Stimulated activated CD8-positive, alpha-beta memory T cell treated with anti-CD3 and anti-CD28 coated beads, Interleukin-12 subunit alpha, Interleukin-12 subunit beta, amount 100 ng/mL, for 24 hours (primary cell): ENCODE data around the gene IL32.

Experiments used
- DNase-seq: peaks from one replicate; pipeline ENCODE4 v3.0.0-alpha.2; 2020; ENCODE audit errors: extremely low read depth

IL32 gene

GRCh38 chr16:3027983-3028715 is 37.3 kb upstream of the IL32 start:
- peak; percentile 64 for DNase-seq

GRCh38 chr16:3028716-3029319 is 36.6 kb upstream of the IL32 start:
- no peak for DNase-seq

- no peak for DNase-seq
Measured at GRCh38 chr16:3029491-3030221, 35.8 kb upstream of the IL32 start.

DNA sequence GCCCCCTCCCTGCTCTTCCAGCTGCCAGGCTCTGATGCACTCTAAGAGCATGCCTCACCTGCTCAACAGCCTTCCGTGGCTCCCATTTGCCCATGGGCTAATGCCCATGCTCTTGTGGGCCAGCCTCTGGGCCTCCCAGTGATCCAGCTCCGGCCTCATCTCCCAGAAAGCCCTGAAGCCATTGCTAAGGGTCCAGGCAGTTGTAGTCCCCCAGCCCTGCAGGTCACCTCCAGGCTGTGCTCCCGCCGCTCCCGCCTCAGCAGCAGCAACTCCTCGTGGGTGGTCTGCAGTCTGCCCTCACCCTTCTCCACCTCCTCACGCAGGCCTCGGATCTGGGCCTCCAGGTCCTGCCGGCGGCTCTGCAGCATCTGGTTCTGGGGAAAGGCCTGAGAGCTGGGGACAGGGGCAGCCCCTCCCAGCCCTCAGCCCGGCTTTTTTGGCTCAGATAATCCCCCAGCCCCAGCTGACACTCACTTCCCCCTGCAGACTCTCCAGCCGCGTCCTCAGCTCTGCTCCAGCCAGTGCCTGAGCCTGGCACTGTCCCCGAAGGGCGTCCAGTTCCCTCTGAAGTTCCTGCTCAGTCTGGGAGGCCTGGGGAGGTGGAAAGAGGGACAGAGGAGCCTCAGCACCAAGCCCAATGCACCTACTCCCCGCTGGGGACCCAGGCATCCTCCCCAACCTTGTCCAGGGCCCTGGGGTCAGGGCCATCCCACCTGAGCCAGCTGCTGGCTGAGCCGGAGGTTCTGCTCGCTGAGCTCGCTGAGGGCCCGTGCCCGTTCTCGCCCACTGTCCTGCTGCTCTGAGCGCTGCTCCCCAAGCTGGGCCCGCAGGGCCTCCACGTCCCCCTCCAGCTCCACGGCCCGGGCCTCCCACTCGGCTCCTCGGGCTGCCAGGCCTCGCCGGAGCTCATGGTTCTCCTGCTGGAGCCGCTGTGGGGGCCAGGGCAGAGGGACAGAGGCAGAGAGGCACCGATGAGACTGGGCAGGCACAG is 34.9 kb upstream of the IL32 start:
- no peak for DNase-seq

DNA sequence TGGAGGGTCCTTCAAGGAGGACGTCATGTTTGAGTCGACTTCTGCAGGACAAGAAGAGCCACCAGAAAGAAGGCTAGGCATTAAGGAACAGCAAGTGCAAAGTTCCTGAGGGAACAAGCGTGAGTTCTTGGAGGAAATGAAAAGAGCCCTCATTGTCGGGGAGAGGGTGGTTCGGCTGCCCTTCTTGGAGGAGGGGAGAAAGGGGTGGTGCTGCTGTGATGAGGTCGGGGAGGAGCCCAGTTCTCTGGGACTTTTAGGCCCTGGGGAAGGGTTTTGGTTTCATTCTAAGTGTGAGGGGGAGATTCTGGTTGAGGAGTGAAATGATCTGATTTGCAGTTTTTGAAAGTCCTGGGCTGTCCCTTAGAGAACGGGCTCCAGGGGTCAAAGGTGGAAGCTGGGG is 32.8 kb upstream of the IL32 start:
- no peak for DNase-seq

GRCh38 chr16:3035289-3035971 is 30.0 kb upstream of the IL32 start:
- no peak for DNase-seq

- DNase-seq, result no peak
Measured at GRCh38 chr16:3035972-3036725, 29.3 kb upstream of the IL32 start.

- DNase-seq, result no peak
Measured at GRCh38 chr16:3036726-3037315, 28.6 kb upstream of the IL32 start, which contains the start of gene BICDL2. TSS of gene BICDL2 (minus strand) at chr16:3036944. CDS start at chr16:3035496, 1,448 bp downstream.

- no peak for DNase-seq
Measured at GRCh38 chr16:3038256-3038655, 27.2 kb upstream of the IL32 start.

- no peak for DNase-seq
Measured at GRCh38 chr16:3038896-3039295, 26.5 kb upstream of the IL32 start.

DNA sequence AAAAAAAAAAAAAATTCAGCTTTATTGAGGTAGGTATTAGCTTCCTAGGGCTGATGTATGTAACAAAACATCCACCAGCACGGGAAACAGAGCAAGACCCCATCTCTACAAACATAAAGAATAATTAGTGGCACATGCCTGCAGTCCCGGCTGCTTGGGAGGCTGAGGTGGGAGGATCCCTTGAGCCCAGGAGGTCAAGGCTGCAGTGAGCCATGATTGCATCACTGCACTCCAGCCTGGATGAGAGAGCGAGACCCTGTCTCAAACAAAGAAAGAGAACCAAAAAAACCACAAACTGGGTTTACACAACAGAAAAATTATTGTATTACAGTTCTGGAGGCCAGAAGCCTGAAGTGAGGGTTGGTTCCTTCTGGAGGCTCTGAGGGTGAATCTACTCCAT is 23.1 kb upstream of the IL32 start:
- no peak for DNase-seq

DNA sequence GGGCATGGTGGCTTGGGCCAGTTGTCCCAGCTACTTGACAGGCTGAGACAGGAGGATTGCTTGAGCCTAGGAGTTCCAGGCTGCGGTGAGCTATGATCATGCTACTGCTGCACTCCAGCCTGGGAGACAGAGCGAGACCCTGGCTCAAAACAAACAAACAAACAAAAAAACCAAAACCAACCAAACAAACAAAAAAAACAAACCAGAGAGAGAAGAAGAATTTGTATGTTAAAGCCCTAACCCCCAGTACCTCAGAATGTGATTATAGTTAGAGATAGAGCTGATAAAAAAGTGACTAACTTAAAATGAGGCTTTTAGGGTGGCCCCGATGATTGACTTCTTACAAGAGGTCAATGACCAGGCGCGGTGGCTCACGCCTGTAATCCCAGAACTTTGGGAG is 20.7 kb upstream of the IL32 start:
- DNase-seq, result no peak

- DNase-seq, result no peak
Measured at GRCh38 chr16:3045758-3046640, 19.4 kb upstream of the IL32 start, which contains the start of gene MMP25. TSS of gene MMP25 (plus strand) at chr16:3046561. CDS start at chr16:3046918, 357 bp downstream.

- no peak for DNase-seq
Measured at GRCh38 chr16:3046641-3047386, 18.6 kb upstream of the IL32 start.

GRCh38 chr16:3047387-3047720 is 18.1 kb upstream of the IL32 start:
- DNase-seq, result no peak

DNA sequence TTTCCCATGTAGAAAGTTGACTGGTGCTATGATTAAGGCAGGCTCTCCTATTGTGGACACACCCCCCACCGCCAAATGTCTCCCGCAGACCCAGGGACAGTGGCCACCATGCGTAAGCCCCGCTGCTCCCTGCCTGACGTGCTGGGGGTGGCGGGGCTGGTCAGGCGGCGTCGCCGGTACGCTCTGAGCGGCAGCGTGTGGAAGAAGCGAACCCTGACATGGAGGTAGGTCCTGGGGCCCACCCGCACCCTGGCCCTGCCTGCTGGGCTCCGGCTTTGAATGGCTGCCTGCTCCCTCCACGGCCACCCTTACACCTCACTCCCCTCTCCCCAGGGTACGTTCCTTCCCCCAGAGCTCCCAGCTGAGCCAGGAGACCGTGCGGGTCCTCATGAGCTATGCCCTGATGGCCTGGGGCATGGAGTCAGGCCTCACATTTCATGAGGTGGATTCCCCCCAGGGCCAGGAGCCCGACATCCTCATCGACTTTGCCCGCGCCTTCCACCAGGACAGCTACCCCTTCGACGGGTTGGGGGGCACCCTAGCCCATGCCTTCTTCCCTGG is 15.4 kb upstream of the IL32 start:
- no peak for DNase-seq

- no peak for DNase-seq
Measured at GRCh38 chr16:3050487-3050886, 15.0 kb upstream of the IL32 start.

- DNase-seq, result no peak
Measured at GRCh38 chr16:3051009-3051408, 14.4 kb upstream of the IL32 start.
